Mesendoderm (in vitro differentiated cells): ENCODE results near the gene CENPX.
"Not testable (repeated sequence)": the region's sequence is repeated elsewhere in the genome, so short reads cannot be mapped to it uniquely, and the experiment has no call there.

Experiments used
- DNase-seq: peaks from one replicate; pipeline ENCODE4 v3.0.0; 2013
- H2AK5ac ChIP-seq: 2 replicates; pipeline ENCODE4 v1.6.1; 2013; ENCODE audit warnings: low read length, inconsistent platforms
- H2BK120ac ChIP-seq: 2 replicates; pipeline ENCODE4 v1.6.1; 2013; ENCODE audit warnings: low read depth, mild to moderate bottlenecking, low read length, moderate library complexity, mixed read lengths
- H2BK15ac ChIP-seq: replicated peaks from 2 replicates; pipeline ENCODE4 v1.6.1; 2013; ENCODE audit warnings: low read depth, mild to moderate bottlenecking, moderate library complexity
- H2BK5ac ChIP-seq: 2 replicates; pipeline ENCODE4 v1.6.1; 2013; ENCODE audit warnings: low read length, inconsistent platforms
- H3K18ac ChIP-seq: 2 replicates; pipeline ENCODE4 v1.6.1; 2013; ENCODE audit warnings: mild to moderate bottlenecking, low read length, mixed read lengths
- H3K23ac ChIP-seq: one replicate; pipeline ENCODE4 v1.6.1; 2013; ENCODE audit warnings: low read length
- H3K27ac ChIP-seq: 2 replicates; pipeline ENCODE4 v1.5.1; 2013; ENCODE audit warnings: low read depth, mild to moderate bottlenecking, inconsistent platforms, low read length, moderate library complexity
- H3K27me3 ChIP-seq: 2 replicates; pipeline ENCODE4 v1.6.1; 2013; ENCODE audit warnings: low read length, control low read depth, mild to moderate bottlenecking, inconsistent platforms; ENCODE audit not compliant: insufficient read depth, poor library complexity
- H3K36me3 ChIP-seq: 2 replicates; pipeline ENCODE4 v1.6.1; 2013; ENCODE audit warnings: low read length, inconsistent platforms; ENCODE audit not compliant: control insufficient read depth, insufficient read depth
- H3K4ac ChIP-seq: one replicate; pipeline ENCODE4 v1.6.1; 2013; ENCODE audit warnings: low read depth, mild to moderate bottlenecking, low read length, moderate library complexity
- H3K4me1 ChIP-seq: 2 replicates; pipeline ENCODE4 v1.6.1; 2013; ENCODE audit warnings: low read depth, low read length, inconsistent platforms; ENCODE audit not compliant: control insufficient read depth
- H3K4me2 ChIP-seq: 2 replicates; pipeline ENCODE4 v1.6.1; 2013; ENCODE audit warnings: low read length
- H3K4me3 ChIP-seq: 2 replicates; pipeline ENCODE4 v1.5.1; 2013; ENCODE audit warnings: mild to moderate bottlenecking, low read length
- H3K56ac ChIP-seq: one replicate; pipeline ENCODE4 v1.6.1; 2013; ENCODE audit warnings: low read length
- H3K79me1 ChIP-seq: 2 replicates; pipeline ENCODE4 v1.6.1; 2013; ENCODE audit warnings: low read length, inconsistent platforms
- H3K79me2 ChIP-seq: 2 replicates; pipeline ENCODE4 v1.6.1; 2013; ENCODE audit warnings: mild to moderate bottlenecking, low read length; ENCODE audit not compliant: control insufficient read depth, insufficient read depth
- H3K9ac ChIP-seq: 2 replicates; pipeline ENCODE4 v1.6.1; 2013; ENCODE audit warnings: low read length, inconsistent platforms
- H4K5ac ChIP-seq: one replicate; pipeline ENCODE4 v1.6.1; 2013; ENCODE audit warnings: low read length
- H4K8ac ChIP-seq: one replicate; pipeline ENCODE4 v1.6.1; 2013; ENCODE audit warnings: low read depth, mild to moderate bottlenecking, control low read depth, low read length, moderate library complexity
- WGBS: extraction: QIAGEN DNeasy Blood & Tissue Kit; methylation state at CpG from one replicate; pipeline ENCODE4 v1.1.7; 2013; ENCODE audit warnings: low lambda C conversion rate, missing lambda C conversion rate; ENCODE audit not compliant: insufficient coverage; ENCODE audit errors: extremely low coverage; 5-methylcytosine and 5-hydroxymethylcytosine counted together

CENPX gene

GRCh38 chr17:81984773-81985410, 37.8 kb downstream of the CENPX start:
- no peak overlapping the region for H3K23ac ChIP-seq
- H3K9ac ChIP-seq, result no peak overlapping the region
- DNase-seq, result no peak
- H3K4ac ChIP-seq, result no peak overlapping the region
- H3K79me2 ChIP-seq, result no peaks in the 10 kb centered on the region
- no peak overlapping the region for H3K4me2 ChIP-seq
- H3K36me3 ChIP-seq, result peaks cover 5% of the 10 kb centered on the region
- no peak overlapping the region for H3K56ac ChIP-seq
- no peaks in the 10 kb centered on the region for H3K79me1 ChIP-seq
- H3K27ac ChIP-seq, result no peak overlapping the region
- H2BK5ac ChIP-seq, result no peak overlapping the region
- 100% methylated on average over 3 of the region's 21 CpGs for WGBS
- no peak overlapping the region for H3K4me3 ChIP-seq
- no peak overlapping the region for H2BK15ac ChIP-seq
- H3K27me3 ChIP-seq, result no peaks in the 10 kb centered on the region
- H2BK120ac ChIP-seq, result no peak overlapping the region
- no peak overlapping the region for H4K8ac ChIP-seq
- no peak overlapping the region for H3K18ac ChIP-seq
- no peak overlapping the region for H4K5ac ChIP-seq
- H3K4me1 ChIP-seq, result no peaks in the 10 kb centered on the region
- H2AK5ac ChIP-seq, result no peak overlapping the region

- H3K4ac ChIP-seq, result no peak overlapping the region
- H3K4me1 ChIP-seq, result no peaks in the 10 kb centered on the region
- H4K5ac ChIP-seq, result no peak overlapping the region
- H3K79me1 ChIP-seq, result peaks cover 2% of the 10 kb centered on the region
- no peak overlapping the region for H3K4me2 ChIP-seq
- no peak overlapping the region for H2AK5ac ChIP-seq
- no CpG with 5 or more reads among the region's 26 CpGs for WGBS
- no peak overlapping the region for H3K4me3 ChIP-seq
- no peak overlapping the region for H4K8ac ChIP-seq
- no peak overlapping the region for H2BK15ac ChIP-seq
- H3K79me2 ChIP-seq, result peaks cover under 1% of the 10 kb centered on the region
- no peak overlapping the region for H3K27ac ChIP-seq
- H3K23ac ChIP-seq, result no peak overlapping the region
- no peak for DNase-seq
- no peak overlapping the region for H3K9ac ChIP-seq
- H2BK5ac ChIP-seq, result no peak overlapping the region
- no peak overlapping the region for H3K56ac ChIP-seq
- H3K18ac ChIP-seq, result no peak overlapping the region
- no peak overlapping the region for H2BK120ac ChIP-seq
- H3K27me3 ChIP-seq, result no peaks in the 10 kb centered on the region
- H3K36me3 ChIP-seq, result peaks cover 5% of the 10 kb centered on the region
Observed at GRCh38 chr17:81983639-81984373, 38.9 kb downstream of the CENPX start.

GRCh38 chr17:81983011-81983638, 39.6 kb downstream of the CENPX start:
- no peak overlapping the region for H3K27ac ChIP-seq
- H3K9ac ChIP-seq, result no peak overlapping the region
- H2BK5ac ChIP-seq, result no peak overlapping the region
- no peak overlapping the region for H3K4me3 ChIP-seq
- H3K4me2 ChIP-seq, result no peak overlapping the region
- no peak overlapping the region for H2BK15ac ChIP-seq
- H3K4me1 ChIP-seq, result no peaks in the 10 kb centered on the region
- H2BK120ac ChIP-seq, result no peak overlapping the region
- no peaks in the 10 kb centered on the region for H3K27me3 ChIP-seq
- peaks cover 3% of the 10 kb centered on the region for H3K79me1 ChIP-seq
- no peak overlapping the region for H3K18ac ChIP-seq
- H4K8ac ChIP-seq, result no peak overlapping the region
- no CpG with 5 or more reads among the region's 35 CpGs for WGBS
- no peak overlapping the region for H4K5ac ChIP-seq
- H2AK5ac ChIP-seq, result no peak overlapping the region
- no peak overlapping the region for H3K4ac ChIP-seq
- DNase-seq, result no peak
- no peak overlapping the region for H3K23ac ChIP-seq
- H3K79me2 ChIP-seq, result peaks cover 2% of the 10 kb centered on the region
- H3K36me3 ChIP-seq, result peaks cover 5% of the 10 kb centered on the region
- H3K56ac ChIP-seq, result no peak overlapping the region

DNA sequence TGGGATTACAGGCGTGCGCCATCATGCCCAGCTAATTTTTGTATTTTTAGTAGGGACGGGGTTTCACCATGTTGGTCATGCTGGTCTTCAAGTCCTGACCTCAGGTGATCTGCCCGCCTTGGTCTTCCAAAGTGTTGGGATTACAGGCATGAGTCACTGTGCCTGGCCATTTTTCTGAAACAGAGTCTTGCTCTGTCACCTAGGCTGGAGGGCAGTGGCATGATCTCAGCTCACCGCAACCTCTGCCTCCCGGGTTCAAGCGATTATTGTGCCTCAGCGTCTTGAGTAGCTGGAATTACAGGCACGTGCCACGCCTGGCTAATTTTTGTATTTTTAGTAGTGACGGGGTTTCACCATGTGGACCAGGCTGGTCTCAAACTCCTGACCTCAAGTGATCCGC, 41.2 kb downstream of the CENPX start:
- H3K79me1 ChIP-seq, DNase-seq: not testable (repeated sequence)
- WGBS, result no CpG with 5 or more reads among the region's 12 CpGs

DNA sequence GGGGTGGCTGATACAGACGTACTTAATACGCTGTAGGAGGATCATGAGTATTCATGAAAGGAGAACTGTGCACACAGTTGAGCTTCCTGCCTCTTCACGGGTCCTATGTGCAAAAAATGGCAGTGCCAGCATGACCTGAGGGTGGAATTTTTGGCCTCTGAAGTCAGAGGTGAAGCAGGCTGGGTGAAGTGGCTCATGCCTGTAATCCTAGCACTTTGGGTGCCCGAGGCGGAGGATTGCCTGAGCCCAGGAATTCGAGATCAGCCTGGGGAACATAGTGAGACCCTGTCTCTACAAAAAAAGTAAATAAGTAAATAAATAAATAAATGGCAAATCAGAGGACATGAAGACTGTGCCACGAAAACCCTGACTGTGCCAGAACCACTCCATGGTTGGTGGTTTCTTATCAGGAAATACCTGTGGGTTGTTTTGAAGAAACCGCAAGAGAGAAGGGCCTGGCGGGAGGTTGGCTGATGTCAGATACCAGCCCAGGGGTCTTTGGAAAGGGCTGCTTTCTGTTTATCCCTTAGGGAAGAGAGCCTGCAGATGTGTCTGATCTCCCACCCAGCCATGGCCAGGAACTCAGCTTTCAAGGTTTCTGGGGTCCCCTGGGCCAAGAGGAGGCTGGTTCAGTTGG, 41.9 kb downstream of the CENPX start:
- no peak overlapping the region for H4K8ac ChIP-seq
- no peak overlapping the region for H3K27ac ChIP-seq
- H3K23ac ChIP-seq, result no peak overlapping the region
- no peak overlapping the region for H3K4me3 ChIP-seq
- no peak overlapping the region for H2BK120ac ChIP-seq
- no peak overlapping the region for H2BK15ac ChIP-seq
- H2AK5ac ChIP-seq, result no peak overlapping the region
- no peak overlapping the region for H3K18ac ChIP-seq
- no peak overlapping the region for H2BK5ac ChIP-seq
- H4K5ac ChIP-seq, result no peak overlapping the region
- peaks cover 3% of the 10 kb centered on the region for H3K79me1 ChIP-seq
- no peak overlapping the region for H3K9ac ChIP-seq
- H3K4me1 ChIP-seq, result no peaks in the 10 kb centered on the region
- no peak overlapping the region for H3K4me2 ChIP-seq
- no peak overlapping the region for H3K4ac ChIP-seq
- H3K79me2 ChIP-seq, result peaks cover 2% of the 10 kb centered on the region
- no CpG with 5 or more reads among the region's 9 CpGs for WGBS
- no peak for DNase-seq
- peaks cover 5% of the 10 kb centered on the region for H3K36me3 ChIP-seq
- H3K27me3 ChIP-seq, result no peaks in the 10 kb centered on the region
- H3K56ac ChIP-seq, result no peak overlapping the region

More for the DNA sequence above, 41.2 kb downstream of the CENPX start:
- not testable (repeated sequence) for H3K4me2 ChIP-seq, H3K4me3 ChIP-seq, H3K79me2 ChIP-seq, H2AK5ac ChIP-seq, H3K27me3 ChIP-seq, H3K56ac ChIP-seq, H2BK15ac ChIP-seq, H3K9ac ChIP-seq, H3K23ac ChIP-seq, H3K36me3 ChIP-seq, H3K27ac ChIP-seq, H4K8ac ChIP-seq, H2BK5ac ChIP-seq, H4K5ac ChIP-seq, H3K4me1 ChIP-seq, H3K18ac ChIP-seq, H2BK120ac ChIP-seq, H3K4ac ChIP-seq
